ENCODE data around the gene RIPK1.
"Not testable (repeated sequence)": the region's sequence is repeated elsewhere in the genome, so short reads cannot be mapped to it uniquely, and the experiment has no call there.

The RIPK1 gene

GRCh38 chr6:3136292-3137011 is 68.2 kb downstream of the RIPK1 start:
- DNase-seq (ENCODE audit: low read depth), result no peak

GRCh38 chr6:3137057-3137777 is 68.9 kb downstream of the RIPK1 start:
- peak; percentile 48 for DNase-seq (ENCODE audit: low read depth)

GRCh38 chr6:3137873-3138272 is 69.6 kb downstream of the RIPK1 start:
- DNase-seq (ENCODE audit: low read depth), result peak; percentile 31

- DNase-seq (ENCODE audit: low read depth), result peak; percentile 50
Measured at GRCh38 chr6:3138341-3138740, 70.0 kb downstream of the RIPK1 start.

- DNase-seq (ENCODE audit: low read depth), result peak; percentile 86
Measured at GRCh38 chr6:3139090-3139903, 71.0 kb downstream of the RIPK1 start.

- DNase-seq (ENCODE audit: low read depth), result no peak
Measured at GRCh38 chr6:3140201-3140600, 71.9 kb downstream of the RIPK1 start.

- no peak for DNase-seq (ENCODE audit: low read depth)
Measured at GRCh38 chr6:3142536-3142935, 74.2 kb downstream of the RIPK1 start.

- no peak for DNase-seq (ENCODE audit: low read depth)
Measured at GRCh38 chr6:3143158-3143557, 74.9 kb downstream of the RIPK1 start.

- DNase-seq (ENCODE audit: low read depth), result no peak
Measured at GRCh38 chr6:3144571-3144970, 76.3 kb downstream of the RIPK1 start.

- DNase-seq (ENCODE audit: low read depth), result no peak
Measured at GRCh38 chr6:3147914-3148757, 79.8 kb downstream of the RIPK1 start.

GRCh38 chr6:3151691-3152090 is 83.4 kb downstream of the RIPK1 start:
- DNase-seq (ENCODE audit: low read depth), result no peak

- DNase-seq (ENCODE audit: low read depth), result no peak
Measured at GRCh38 chr6:3152689-3153088, 84.4 kb downstream of the RIPK1 start.

GRCh38 chr6:3155416-3155815 is 87.1 kb downstream of the RIPK1 start:
- not testable (repeated sequence) for DNase-seq (ENCODE audit: low read depth)

GRCh38 chr6:3156184-3157130 is 88.2 kb downstream of the RIPK1 start:
- DNase-seq (ENCODE audit: low read depth), result peak; percentile 31

GRCh38 chr6:3157131-3157933 is 89.0 kb downstream of the RIPK1 start, which contains the start of gene TUBB2A:
Gene TUBB2A, minus strand, starts transcription at chr6:3157544. Its CDS starts 81 bp downstream, at chr6:3157463.
- DNase-seq (ENCODE audit: low read depth), result peak; percentile 85

GRCh38 chr6:3159805-3160781 is 91.8 kb downstream of the RIPK1 start:
- no peak for DNase-seq (ENCODE audit: low read depth)

- DNase-seq (ENCODE audit: low read depth), result peak; percentile 26
Measured at GRCh38 chr6:3162067-3162497, 93.8 kb downstream of the RIPK1 start.

GRCh38 chr6:3162565-3163247 is 94.4 kb downstream of the RIPK1 start:
- DNase-seq (ENCODE audit: low read depth), result peak; percentile 79
